GM20000 (cell line): ENCODE data around the gene PRRG2.
A peak's percentile ranks its signal among the peaks of the same experiment; 100 is the strongest.

Experiments
- DNase-seq: peaks from one replicate; pipeline ENCODE4 v3.0.0; 2012; ENCODE audit warnings: low spot score
- CTCF ChIP-seq: IDR thresholded peaks from 2 replicates; pipeline ENCODE4 v1.5.1; 2012; ENCODE audit warnings: mild to moderate bottlenecking, control low read depth; ENCODE audit errors: extremely low read depth, missing control alignments

PRRG2 gene

GRCh38 chr19:49599378-49600295, 18.5 kb downstream of the PRRG2 start:
- peak; percentile 40 for DNase-seq
- TF ChIP-seq CTCF = no peak

GRCh38 chr19:49601482-49602038, 20.4 kb downstream of the PRRG2 start:
- peak; percentile 12 for DNase-seq
- TF ChIP-seq CTCF = no peak

GRCh38 chr19:49602806-49603205, 21.7 kb downstream of the PRRG2 start:
- no peak for DNase-seq
- TF ChIP-seq CTCF = no peak

GRCh38 chr19:49605605-49606004, 24.5 kb downstream of the PRRG2 start:
- TF ChIP-seq CTCF = no peak
- no peak for DNase-seq

DNA sequence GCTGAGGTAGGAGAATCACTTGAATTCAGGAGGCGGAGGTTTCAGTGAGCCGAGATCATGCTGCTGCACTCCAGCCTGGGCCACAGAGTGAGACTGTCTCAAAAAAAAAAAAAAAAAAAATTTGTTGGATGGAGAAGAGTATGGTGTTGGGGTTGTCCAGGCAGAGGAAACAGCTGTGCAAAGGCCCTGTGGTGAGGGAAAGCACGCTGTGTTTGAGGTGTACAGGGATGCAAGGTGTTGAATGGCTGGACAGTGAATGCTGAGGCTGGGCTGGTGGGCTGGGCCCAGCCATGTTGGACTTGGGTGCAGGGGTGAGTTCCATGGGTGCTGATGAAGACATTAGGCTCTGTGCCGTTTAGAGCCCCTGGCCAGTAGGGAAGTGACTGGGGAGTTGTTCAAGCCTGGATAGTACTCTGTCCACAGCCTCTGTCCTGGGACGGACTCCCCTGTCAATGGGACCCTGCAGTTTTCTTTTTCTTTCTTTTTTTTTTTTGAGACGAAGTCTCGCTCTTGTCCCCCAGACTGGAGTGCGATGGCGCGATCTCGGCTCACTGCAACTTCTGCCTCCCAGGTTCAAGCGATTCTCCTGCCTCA, 28.5 kb downstream of the PRRG2 start:
- DNase-seq = peak; percentile 4
- no peak for TF ChIP-seq CTCF

DNA sequence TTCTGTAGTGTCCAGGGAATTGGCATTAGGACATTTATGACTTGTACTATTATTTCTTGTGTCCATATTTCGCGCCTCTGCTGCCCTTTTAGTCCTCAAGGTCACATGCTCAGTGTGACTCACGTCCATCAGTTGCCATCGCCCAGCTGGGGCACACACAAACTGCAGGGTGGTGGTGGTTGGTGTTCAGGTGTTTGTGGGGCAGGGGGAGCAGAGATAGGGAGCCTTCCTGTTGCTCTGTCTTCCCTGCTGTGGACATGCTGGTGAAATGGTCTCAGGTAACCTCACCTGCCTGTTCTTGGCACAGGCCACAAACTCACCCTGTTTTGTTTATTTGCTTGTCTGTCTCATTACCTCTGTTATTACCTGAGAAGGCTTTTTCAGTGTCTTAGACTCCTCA, 32.3 kb downstream of the PRRG2 start:
- TF ChIP-seq CTCF = no peak
- no peak for DNase-seq

- DNase-seq = no peak
- TF ChIP-seq CTCF = no peak
Observed at GRCh38 chr19:49614096-49614833, 33.1 kb downstream of the PRRG2 start.
